HG02938 (cell line): Measurements from ENCODE around the gene PPP6R2.
"Not testable (repeated sequence)": the region's sequence is repeated elsewhere in the genome, so short reads cannot be mapped to it uniquely, and the experiment has no call there.

ENCODE experiments used
- ATAC-seq: cut with Tn5 transposase; IDR thresholded peaks from one replicate; pipeline ENCODE4 v1.9.1; 2021; ENCODE audit warnings: mild to moderate bottlenecking, moderate library complexity; ENCODE audit not compliant: unreplicated experiment

Gene PPP6R2

DNA sequence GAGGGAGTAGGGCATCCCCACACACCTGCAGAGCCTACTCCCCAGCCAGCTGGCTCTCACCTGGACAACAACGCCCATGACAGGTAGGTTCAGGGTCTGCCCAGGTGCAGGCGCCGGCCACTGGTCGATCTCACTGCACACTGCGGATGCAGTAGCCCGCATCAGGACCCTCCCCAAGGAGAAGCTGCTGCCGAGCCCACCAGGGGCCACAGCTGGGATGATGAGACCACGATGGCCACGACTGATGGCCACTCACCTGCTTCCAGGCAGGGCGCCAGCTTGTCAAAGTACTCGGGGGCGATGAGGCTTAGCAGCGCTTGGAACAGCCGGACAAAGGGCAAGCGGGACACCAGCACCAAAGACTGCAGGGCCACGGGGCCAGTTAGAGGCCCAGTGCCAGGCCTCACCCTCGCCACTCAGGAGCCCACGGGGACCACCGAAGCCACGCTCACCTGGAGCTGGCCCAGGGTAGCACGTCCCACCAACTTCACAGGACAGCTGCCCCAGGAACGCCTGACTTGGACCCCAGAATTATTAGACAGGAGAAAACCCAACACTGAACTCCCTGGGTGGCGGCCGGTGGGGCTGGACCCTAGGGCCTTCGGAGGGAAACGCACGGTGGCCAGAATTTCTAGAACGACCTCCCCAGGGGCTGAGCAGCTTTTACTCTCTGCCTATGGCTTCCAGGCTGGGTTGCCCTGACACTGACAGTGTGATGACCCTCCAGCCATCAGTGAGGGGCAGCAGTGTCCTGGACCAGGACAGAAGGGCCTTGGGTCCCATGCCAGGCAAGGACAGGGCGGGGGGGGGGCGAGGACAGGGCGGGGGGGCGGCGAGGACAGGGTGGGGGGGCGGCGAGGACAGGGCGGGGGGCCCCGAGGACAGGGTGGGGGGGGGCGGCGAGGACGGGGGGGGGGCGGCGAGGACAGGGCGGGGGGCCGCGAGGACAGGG is 26.7 kb upstream of the PPP6R2 start:
- no peak for ATAC-seq

- ATAC-seq = no peak
Measured at GRCh38 chr22:50317178-50317577, 25.9 kb upstream of the PPP6R2 start.

- ATAC-seq = no peak
Measured at GRCh38 chr22:50317674-50318073, 25.5 kb upstream of the PPP6R2 start.

DNA sequence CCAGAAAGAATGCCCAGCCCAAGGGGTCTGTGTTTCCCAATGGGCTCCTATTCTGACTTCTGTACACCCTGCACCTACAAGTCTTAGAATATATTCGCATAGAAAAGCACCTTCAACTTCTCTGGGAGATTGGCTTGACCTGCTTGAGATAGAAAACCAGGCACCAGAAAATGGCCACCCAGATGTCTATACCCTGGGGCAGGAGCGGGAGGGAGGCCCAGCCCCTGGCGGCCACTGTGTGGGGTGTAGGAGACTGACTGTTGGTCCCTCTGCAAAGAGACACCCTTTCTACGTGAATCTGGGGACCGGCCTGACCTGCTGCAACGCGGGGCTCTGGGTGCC is 24.8 kb upstream of the PPP6R2 start:
- ATAC-seq = no peak

GRCh38 chr22:50318698-50319411 is 24.3 kb upstream of the PPP6R2 start:
- no peak for ATAC-seq

- no peak for ATAC-seq
Measured at GRCh38 chr22:50319503-50319951, 23.6 kb upstream of the PPP6R2 start.

- no peak for ATAC-seq
Measured at GRCh38 chr22:50320116-50320515, 23.0 kb upstream of the PPP6R2 start.

- ATAC-seq = no peak
Measured at GRCh38 chr22:50320671-50321325, 22.3 kb upstream of the PPP6R2 start.

DNA sequence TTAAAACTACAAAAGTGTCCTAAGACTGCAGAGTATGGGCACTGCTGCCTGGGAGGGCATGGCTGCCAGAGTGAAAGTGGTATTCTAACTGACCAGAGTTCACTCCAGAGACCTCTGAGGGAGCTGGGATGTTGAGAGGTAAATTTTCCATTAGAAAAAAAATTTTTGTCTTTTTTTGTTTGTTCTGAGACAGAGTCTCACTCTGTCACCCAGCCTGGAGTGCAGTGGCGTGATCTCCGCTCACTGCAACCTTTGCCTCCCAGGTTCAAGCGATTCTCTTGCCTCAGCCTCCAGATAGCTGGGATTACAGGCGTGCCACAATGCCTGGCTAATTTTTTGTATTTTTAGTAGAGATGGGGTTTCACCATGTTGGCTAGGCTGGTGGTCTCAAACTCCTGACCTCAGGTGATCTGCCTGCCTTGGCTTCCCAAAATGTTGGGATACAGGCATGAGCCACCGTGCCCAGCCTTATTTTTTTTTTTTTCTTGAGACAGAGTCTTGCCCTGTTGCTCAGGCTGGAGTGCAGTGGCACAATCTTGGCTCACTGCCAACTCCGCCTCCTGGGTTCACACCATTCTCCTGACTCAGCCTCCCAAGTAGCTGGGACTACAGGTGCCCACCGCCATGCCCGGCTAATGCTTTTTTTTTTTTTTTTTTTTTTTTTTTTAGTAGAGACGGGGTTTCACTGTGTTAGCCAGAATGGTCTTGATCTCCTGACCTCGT is 20.6 kb upstream of the PPP6R2 start:
- not testable (repeated sequence) for ATAC-seq

- no peak for ATAC-seq
Measured at GRCh38 chr22:50323900-50324299, 19.2 kb upstream of the PPP6R2 start.

GRCh38 chr22:50325444-50326224 is 17.5 kb upstream of the PPP6R2 start:
- no peak for ATAC-seq

- no peak for ATAC-seq
Measured at GRCh38 chr22:50326225-50326955, 16.7 kb upstream of the PPP6R2 start.

GRCh38 chr22:50326956-50327710 is 16.0 kb upstream of the PPP6R2 start, which contains the start of gene DENND6B:
DENND6B (minus strand) TSS chr22:50327012; CDS start chr22:50326988, 24 bp downstream.
- peak; percentile 58 for ATAC-seq

DNA sequence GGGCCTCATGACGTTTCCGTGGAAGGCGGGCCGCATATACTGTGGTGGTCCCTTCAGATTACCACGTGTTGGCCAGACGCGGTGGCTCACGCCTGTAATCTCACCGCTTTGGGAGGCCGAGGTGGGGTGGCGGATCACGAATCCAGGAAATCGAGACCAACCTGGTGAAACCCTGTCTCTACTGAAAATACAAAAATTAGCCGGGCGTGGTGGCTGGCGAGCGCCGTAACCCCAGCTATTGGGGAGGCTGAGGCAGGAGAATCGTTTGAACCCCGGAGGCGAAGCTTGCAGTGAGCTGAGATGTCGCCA is 15.5 kb upstream of the PPP6R2 start:
- ATAC-seq = no peak

DNA sequence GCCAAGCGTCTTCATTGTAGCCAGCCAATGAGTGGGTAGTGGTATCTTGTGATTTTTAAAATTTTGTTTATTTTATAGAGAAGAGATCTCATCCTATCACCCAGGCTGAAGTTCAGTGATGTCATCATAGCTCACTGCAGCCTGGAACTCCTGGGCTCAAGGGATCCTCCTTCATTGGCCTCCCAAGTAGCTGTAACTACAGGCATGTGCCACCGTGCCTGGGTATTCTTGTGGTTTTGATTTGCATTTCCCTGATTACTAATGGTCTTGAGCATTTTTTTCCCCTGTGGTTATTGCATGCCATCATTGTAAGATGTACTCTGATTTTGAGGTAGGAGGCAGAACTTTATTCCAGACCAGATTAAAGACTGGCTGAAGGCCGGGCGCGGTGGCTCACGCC is 13.9 kb upstream of the PPP6R2 start:
- ATAC-seq = no peak

- not testable (repeated sequence) for ATAC-seq
Measured at GRCh38 chr22:50334433-50334832, 8.7 kb upstream of the PPP6R2 start.

DNA sequence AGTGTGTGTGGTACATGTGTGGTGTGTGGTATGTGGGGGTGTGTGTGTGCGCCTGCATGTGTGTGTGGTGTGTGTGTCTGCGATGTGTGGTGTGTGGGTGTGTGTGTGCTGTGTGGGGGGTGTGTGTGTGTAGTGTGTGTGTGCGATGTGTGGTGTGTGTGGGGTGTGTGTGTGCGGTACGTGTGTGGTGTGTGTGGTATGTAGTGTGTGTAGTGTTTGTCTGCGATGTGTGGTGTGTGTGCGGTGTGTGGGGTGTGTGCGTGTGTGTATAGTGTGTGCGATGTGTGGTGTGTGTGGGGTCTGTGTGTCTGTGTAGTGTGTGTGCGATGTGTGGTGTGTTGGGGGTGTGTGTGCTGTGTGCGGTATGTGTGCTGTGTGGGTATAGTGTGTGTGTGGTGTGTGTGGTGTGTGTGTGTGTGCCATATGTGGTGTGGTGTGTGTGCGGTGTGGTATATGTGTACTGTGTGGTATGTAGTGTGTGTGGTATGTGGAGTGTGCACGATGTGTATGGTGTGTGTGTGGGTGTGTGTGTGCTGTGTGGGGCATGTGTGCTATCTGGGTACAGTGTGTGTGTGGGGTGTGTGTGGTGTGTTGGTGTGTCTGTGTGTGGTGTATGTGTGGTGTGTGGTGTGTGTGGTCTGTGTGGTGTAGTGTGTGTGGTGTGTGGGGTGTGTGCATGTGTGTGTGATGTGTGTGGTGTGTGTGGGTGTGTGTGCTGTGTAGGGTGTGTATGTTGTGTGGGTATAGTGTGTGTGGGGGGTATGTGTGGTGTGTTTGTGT is 5.7 kb upstream of the PPP6R2 start:
- no peak for ATAC-seq

DNA sequence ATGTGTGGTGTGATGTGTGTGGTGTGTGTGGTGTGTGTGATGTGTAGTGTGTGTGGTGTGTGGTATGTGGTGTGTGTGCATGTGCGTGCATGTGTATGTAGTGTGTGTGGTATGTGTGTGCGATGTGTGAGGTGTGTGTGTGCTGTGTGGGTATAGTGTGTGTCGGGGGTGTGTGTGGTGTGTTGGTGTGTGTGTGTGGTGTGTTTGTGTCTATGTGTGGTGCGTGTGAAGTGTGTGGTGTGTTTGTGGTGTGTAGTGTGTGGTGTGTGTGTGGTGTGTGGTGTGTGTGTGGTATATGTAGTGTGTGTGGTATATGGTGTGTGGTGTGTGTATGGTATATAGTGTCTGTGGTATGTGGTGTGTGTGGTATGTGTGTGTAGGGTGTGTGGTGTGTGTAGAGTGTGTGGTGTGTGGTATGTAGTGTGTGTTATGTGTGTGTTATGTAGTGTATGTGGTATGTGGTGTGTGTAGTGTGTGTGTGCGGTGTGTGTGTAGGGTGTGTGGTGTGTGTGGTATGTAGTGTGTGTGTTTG is 5.0 kb upstream of the PPP6R2 start:
- no peak for ATAC-seq
